Posterior cingulate gyrus (tissue), 11 donors: ENCODE measurements around the gene SERPIND1.
"Not testable (repeated sequence)": the region's sequence is repeated elsewhere in the genome, so short reads cannot be mapped to it uniquely, and the experiment has no call there.

Experiments
- DNase-seq, 10 donors: peaks; one replicate each; pipeline versions ENCODE4 v3.0.0 to v3.0.0-alpha.2; 2020 to 2021; ENCODE audit warnings: mixed read lengths in 3 of 10
- intact Hi-C: fragments of 100-400 bp; cut with DNase I; formaldehyde crosslinking; loops from one replicate; pipeline ENCODE4 v1.15.1; 2023

Gene SERPIND1

GRCh38 chr22:20773793-20774212, at the start of gene SERPIND1:
TSS of gene SERPIND1 (plus strand) at chr22:20774113. CDS start at chr22:20779313, 5,200 bp downstream.
- no peak for DNase-seq
- intact Hi-C loops: no loop called here

GRCh38 chr22:20724676-20725454, 49.0 kb upstream of the SERPIND1 start:
- intact Hi-C loops: no loop called here
- DNase-seq: peak in 1 of 10 donors; percentile 51

- DNase-seq: no peak
- intact Hi-C loops: no loop called here
Measured at GRCh38 chr22:20725987-20726558, 47.8 kb upstream of the SERPIND1 start.

- peak in 1 of 10 donors; percentile 91 for DNase-seq
- intact Hi-C loops: no loop called here
Measured at GRCh38 chr22:20727118-20728015, 46.5 kb upstream of the SERPIND1 start.

GRCh38 chr22:20728523-20729190, 45.3 kb upstream of the SERPIND1 start:
- peak in 2 of 10 donors; percentile 35 to 43 for DNase-seq
- intact Hi-C loops: no loop called here

GRCh38 chr22:20729194-20729593, 44.7 kb upstream of the SERPIND1 start:
- peak in 2 of 10 donors; percentile 50 to 79 for DNase-seq
- intact Hi-C loops: no loop called here

- DNase-seq: peak in 2 of 10 donors; percentile 53 to 77
- intact Hi-C loops: not testable (repeated sequence)
Measured at GRCh38 chr22:20732431-20732830, 41.5 kb upstream of the SERPIND1 start.

GRCh38 chr22:20735356-20736162, 38.4 kb upstream of the SERPIND1 start:
- DNase-seq: peak in 2 of 10 donors; percentile 35 to 55
- intact Hi-C loops: not testable (repeated sequence)

- DNase-seq: peak in 2 of 10 donors; percentile 47 to 52
- intact Hi-C loops: not testable (repeated sequence)
Measured at GRCh38 chr22:20736891-20737290, 37.0 kb upstream of the SERPIND1 start.

GRCh38 chr22:20738394-20739089, 35.4 kb upstream of the SERPIND1 start:
- DNase-seq: peak in 2 of 10 donors; percentile 57 to 78
- intact Hi-C loops: no loop called here

GRCh38 chr22:20740222-20740951, 33.5 kb upstream of the SERPIND1 start:
- intact Hi-C loops: no loop called here

GRCh38 chr22:20741008-20741633, 32.8 kb upstream of the SERPIND1 start:
- intact Hi-C loops: no loop called here
- peak in 1 of 10 donors; percentile 21 for DNase-seq

More at GRCh38 chr22:20740222-20740951, 33.5 kb upstream of the SERPIND1 start:
- no peak for DNase-seq

GRCh38 chr22:20741634-20742581, 32.0 kb upstream of the SERPIND1 start:
- peak in 2 of 10 donors; percentile 29 to 32 for DNase-seq
- intact Hi-C loops: no loop called here

GRCh38 chr22:20742764-20743163, 31.1 kb upstream of the SERPIND1 start:
- DNase-seq: peak in 1 of 10 donors; percentile 24
- intact Hi-C loops: no loop called here

- intact Hi-C loops: no loop called here
- DNase-seq: peak in 2 of 10 donors; percentile 70 to 80
Measured at GRCh38 chr22:20744456-20744855, 29.5 kb upstream of the SERPIND1 start.

- intact Hi-C loops: no loop called here
- peak in 1 of 10 donors; percentile 19 for DNase-seq
Measured at GRCh38 chr22:20745119-20745518, 28.8 kb upstream of the SERPIND1 start.
